ENCODE data around the gene INSIG1. TPM values are rescaled to one million over a fixed set of nuclear protein-coding genes. Genes with fewer than 3 reads are reported as not detected.

The INSIG1 gene
- total and polyA plus RNA-seq, 2 experiments from 2014 or later, result 70.3 to 131 TPM

DNA sequence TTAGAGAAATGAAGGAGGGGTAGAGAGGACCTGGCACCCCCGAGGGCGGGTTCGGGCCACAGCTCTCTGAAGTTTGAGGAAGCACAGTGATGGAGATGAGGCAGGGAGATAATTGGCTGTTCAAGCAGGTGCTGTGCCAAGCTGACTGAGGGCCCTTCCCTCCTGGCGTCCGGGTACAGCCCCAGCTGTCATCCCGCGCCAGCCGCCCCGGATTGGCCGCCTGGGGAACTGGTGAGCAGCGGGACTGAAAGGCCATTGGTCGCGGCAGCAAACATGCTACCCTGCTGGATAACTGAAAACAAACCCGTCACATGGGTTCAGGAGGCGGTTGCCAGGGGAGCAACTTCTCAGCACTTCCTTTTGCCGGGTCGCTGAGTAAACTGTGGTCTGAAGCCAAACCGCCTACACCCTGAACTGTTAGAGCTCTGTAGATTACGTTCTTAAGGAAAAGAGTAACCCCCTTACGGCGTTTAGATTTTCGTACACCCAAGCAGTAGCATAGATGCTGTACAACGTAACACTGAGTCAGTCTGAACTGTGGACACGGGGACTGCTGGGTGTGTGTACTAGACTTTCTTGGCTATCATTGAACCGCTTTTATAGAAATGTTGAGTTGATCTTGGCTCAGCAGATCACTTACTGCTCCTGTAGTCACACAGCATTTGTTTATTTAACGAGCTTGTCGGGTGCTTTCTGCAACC lies 1.3 kb downstream of the INSIG1 start:
- H3K36me3 Mint-ChIP-seq (ENCODE audit: low read depth), result peaks cover 44% of the 10 kb centered on the region
- H3K79me2 ChIP-seq (replicated peaks; ENCODE audit: insufficient read depth), result peaks cover 58% of the 10 kb centered on the region

DNA sequence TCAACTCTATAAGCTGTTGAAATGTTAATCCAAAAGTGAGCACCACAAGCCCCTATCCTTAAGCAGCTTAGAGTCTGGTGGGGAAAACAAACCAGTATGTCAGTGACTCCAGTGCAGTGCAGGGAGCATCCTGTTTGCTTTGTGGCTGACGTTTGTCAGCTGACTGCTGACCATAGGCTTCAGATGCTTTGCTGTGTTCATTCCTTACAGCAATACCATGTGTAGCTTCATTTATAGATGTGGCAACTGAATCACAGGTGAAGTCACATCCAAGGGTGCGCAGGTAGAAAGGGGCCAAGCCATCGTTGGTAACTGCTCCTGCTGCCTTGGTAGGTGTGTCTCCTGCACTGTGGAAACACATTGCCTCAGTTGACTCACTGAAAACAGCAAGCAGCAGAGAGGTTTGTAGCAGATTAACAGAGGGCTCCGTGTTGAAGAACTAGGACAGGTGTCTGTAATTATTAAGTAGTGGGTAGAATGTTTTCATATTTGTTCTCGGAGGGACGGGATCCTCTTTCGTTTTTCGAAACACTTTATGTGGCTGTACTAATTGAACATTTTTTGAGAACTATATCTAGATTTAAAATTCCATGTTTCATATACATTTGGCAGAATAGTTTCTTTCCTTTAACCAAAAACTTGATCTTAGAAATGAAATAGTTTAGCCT lies 2.0 kb downstream of the INSIG1 start:
- no peak for DNase-seq (ENCODE audit: low spot score)
- TF ChIP-seq ZNF331 (CRISPR knock-in tag; IDR thresholded peaks at IDR 0.05; ENCODE audit: low read depth) (no peak), ZNF462 (CRISPR knock-in tag; IDR thresholded peaks at IDR 0.05) (no peak), ZNF114 (CRISPR knock-in tag; IDR thresholded peaks at IDR 0.05) (no peak), STAT1 (IDR thresholded peaks at IDR 0.05; ENCODE audit: unreplicated experiment) (no peak), JUNB (IDR thresholded peaks at IDR 0.05; ENCODE audit: unreplicated experiment) (no peak), EZH2phosphoT487 (IDR thresholded peaks at IDR 0.05; ENCODE audit: unreplicated experiment) (no peak), ETS1 (IDR thresholded peaks at IDR 0.05) (no peak), POLR2AphosphoS5 (IDR thresholded peaks at IDR 0.05; ENCODE audit: low read depth) (no peak), EZH2 (IDR thresholded peaks at IDR 0.05; ENCODE audit: low read depth, unreplicated experiment) (no peak), CREB1 (CRISPR knock-in tag; IDR thresholded peaks at IDR 0.05; ENCODE audit: low read depth) (no peak)

More for the DNA sequence above, 1.3 kb downstream of the INSIG1 start:
- ATAC-seq, result peak; percentile 76
- peaks cover 23% of the 10 kb centered on the region for H3K36me3 ChIP-seq (ENCODE audit: insufficient read depth)
- 0 out of 2 replicates have a peak, but pooled peaks cover 5% of the 10 kb centered on the region for H3K9me2 ChIP-seq (ENCODE audit: insufficient read depth)
- TF ChIP-seq POLR2AphosphoS5 (IDR thresholded peaks at IDR 0.05; ENCODE audit: low read depth), result peak; percentile 34; the same call in 1 of the 2 replicates
- TF ChIP-seq EZH2 (IDR thresholded peaks at IDR 0.05; ENCODE audit: low read depth, unreplicated experiment), result no peak
- peaks cover 39% of the 10 kb centered on the region for H3K4me1 ChIP-seq (ENCODE audit: insufficient read depth)
- peak; percentile 95 for DNase-seq (ENCODE audit: low spot score)
- no peak overlapping the region for H2AFZ ChIP-seq
- peaks cover 44% of the 10 kb centered on the region for H4K20me1 ChIP-seq (replicated peaks; ENCODE audit: insufficient read depth)
- Mint-ChIP-seq H3K27ac (no peak overlapping the region; the same call in 1 of the 2 replicates), H3K4me1 (peaks cover 35% of the 10 kb centered on the region), H3K9me3 (no peaks in the 10 kb centered on the region; the same call in 2 of the 3 replicates), H3K27me3 (ENCODE audit: insufficient read depth, low read depth, poor library complexity) (peaks cover 6% of the 10 kb centered on the region), H3K4me3 (peak overlapping the region; percentile 88)
- no peaks in the 10 kb centered on the region for H3F3A ChIP-seq (replicated peaks; ENCODE audit: low read depth)
- peak overlapping the region; percentile 87 for H3K4me3 ChIP-seq
- H3K4me2 ChIP-seq, result peak overlapping the region; percentile 98
- H3K27me3 ChIP-seq (ENCODE audit: insufficient read depth), result no peaks in the 10 kb centered on the region
- H3K27ac ChIP-seq (ENCODE audit: low read depth), result 0 out of 2 replicates have a peak overlapping the region, but pooled peaks have one; percentile 70

More for the DNA sequence above, 2.0 kb downstream of the INSIG1 start:
- H3K4me3 Mint-ChIP-seq, result peak overlapping the region; percentile 88
- peaks cover 26% of the 10 kb centered on the region for H3K36me3 ChIP-seq (ENCODE audit: insufficient read depth)
- H3K27ac ChIP-seq (ENCODE audit: low read depth), result no peak overlapping the region
- peaks cover 51% of the 10 kb centered on the region for H3K36me3 Mint-ChIP-seq (ENCODE audit: low read depth)
- H3K27me3 ChIP-seq (ENCODE audit: insufficient read depth), result no peaks in the 10 kb centered on the region
- H3K79me2 ChIP-seq (replicated peaks; ENCODE audit: insufficient read depth), result peaks cover 65% of the 10 kb centered on the region
- no peak overlapping the region for H2AFZ ChIP-seq
- H3K4me2 ChIP-seq, result peak overlapping the region; percentile 98
- peak overlapping the region; percentile 87 for H3K4me3 ChIP-seq
- H3K4me1 ChIP-seq (ENCODE audit: insufficient read depth), result peaks cover 39% of the 10 kb centered on the region
- peaks cover 50% of the 10 kb centered on the region for H4K20me1 ChIP-seq (replicated peaks; ENCODE audit: insufficient read depth)
- no peak for ATAC-seq
- H3K27me3 Mint-ChIP-seq (ENCODE audit: insufficient read depth, low read depth, poor library complexity), result peaks cover 6% of the 10 kb centered on the region
- no peaks in the 10 kb centered on the region for H3K9me3 Mint-ChIP-seq
- peaks cover 35% of the 10 kb centered on the region for H3K4me1 Mint-ChIP-seq
- H3K9me2 ChIP-seq (ENCODE audit: insufficient read depth), result 0 out of 2 replicates have a peak, but pooled peaks cover 5% of the 10 kb centered on the region
- no peak overlapping the region; the same call in 1 of the 2 replicates for H3K27ac Mint-ChIP-seq
- H3F3A ChIP-seq (replicated peaks; ENCODE audit: low read depth), result no peaks in the 10 kb centered on the region; the same call in 1 of the 2 replicates

All from GM23338 (cell line).